ENCODE measurements around the gene NUBP2.

NUBP2 gene

DNA sequence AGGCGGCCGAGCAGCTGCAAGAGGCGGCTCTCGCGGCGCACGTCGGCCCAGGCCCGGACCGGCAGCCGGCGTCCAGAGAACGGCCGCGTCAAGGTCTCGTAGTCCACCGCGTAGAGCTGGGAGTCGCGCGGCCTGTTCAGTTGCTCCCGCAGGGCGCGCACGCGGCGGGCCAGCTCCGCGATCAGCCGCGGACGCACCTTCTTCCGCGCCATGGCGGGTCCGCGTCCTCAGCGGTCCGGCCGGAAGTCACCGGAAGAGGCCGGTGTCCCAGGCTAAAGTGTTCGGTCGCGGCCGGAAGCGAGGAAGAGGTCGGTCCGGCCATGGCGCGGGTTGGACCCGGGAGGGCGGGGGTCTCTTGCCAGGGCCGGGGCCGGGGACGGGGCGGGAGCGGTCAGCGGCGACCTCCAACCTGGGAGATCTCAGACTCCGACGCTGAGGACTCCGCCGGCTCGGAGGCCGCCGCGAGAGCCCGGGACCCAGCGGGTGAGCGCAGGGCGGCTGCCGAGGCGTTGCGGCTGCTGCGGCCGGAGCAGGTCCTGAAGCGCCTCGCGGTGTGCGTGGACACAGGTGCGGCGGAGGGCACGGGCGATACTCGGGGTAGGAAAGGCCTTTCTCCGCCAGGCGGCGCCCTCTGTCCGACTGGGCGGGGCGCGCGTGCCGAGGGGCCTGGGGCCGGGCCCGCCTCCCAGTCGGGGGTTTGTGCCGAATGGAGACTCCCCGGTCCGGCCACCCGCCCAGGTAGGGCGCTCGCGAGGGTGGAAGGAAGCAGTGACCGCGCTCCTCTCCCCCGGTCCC, 9.7 kb upstream of the NUBP2 start, which contains the start of gene MRPS34:
Gene MRPS34 (minus strand): TSS at position 227 of the 795 bp plus-strand sequence. CDS start 15 bp downstream, at position 212.
- peak; percentile 56 for DNase-seq

DNA sequence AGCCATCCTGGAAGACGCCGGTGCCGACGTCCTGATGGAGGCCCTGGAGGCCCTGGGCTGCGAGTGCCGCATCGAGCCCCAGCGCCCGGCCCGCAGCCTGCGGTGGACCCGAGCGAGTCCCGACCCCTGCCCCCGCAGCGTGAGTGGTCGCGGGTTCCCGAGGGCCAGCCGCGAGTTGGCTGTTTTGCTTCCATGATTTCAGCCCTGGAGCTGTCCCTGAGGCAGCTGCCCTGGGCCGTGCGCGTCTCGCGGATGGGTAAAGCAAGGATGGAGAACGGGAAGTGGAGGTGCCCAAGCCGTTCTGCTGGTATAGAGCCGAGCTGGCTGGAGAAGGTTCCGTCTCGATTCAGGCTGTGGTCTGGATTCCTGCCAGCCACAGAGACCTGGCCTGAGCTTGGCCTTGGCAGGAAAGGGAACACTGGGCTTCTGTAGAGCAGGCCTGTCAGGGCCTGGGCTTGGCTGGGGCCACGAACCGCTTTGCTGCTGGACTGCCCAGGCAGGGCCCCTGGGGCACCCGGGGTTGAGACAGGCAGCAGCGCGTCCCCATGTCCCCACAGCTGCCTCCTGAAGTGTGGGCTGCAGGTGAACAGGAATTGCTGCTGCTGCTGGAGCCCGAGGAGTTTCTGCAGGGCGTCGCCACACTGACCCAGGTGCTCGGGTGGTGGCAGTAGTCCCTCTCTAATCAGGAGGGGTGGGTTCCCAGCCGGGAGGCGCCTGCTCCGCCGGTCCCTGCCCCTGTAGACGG, 8.9 kb upstream of the NUBP2 start:
- no peak for DNase-seq

DNA sequence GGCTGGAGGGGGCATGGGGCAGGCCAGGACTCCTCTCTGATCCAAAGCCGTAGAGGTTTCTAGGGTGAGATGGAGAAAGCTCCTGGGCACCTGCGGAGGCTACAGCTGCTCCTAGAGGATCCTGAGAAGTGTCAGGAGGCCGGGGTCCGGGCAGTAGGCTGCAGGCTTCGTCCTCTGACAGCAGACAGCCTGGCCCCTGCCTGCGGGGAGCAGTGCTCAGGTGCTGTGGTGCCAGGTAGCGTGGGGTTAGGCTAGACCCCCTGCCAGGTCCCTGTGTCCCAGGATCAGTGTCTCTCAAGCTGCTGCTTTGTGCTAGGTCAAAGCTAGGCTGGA, 8.3 kb upstream of the NUBP2 start:
- no peak for DNase-seq

DNA sequence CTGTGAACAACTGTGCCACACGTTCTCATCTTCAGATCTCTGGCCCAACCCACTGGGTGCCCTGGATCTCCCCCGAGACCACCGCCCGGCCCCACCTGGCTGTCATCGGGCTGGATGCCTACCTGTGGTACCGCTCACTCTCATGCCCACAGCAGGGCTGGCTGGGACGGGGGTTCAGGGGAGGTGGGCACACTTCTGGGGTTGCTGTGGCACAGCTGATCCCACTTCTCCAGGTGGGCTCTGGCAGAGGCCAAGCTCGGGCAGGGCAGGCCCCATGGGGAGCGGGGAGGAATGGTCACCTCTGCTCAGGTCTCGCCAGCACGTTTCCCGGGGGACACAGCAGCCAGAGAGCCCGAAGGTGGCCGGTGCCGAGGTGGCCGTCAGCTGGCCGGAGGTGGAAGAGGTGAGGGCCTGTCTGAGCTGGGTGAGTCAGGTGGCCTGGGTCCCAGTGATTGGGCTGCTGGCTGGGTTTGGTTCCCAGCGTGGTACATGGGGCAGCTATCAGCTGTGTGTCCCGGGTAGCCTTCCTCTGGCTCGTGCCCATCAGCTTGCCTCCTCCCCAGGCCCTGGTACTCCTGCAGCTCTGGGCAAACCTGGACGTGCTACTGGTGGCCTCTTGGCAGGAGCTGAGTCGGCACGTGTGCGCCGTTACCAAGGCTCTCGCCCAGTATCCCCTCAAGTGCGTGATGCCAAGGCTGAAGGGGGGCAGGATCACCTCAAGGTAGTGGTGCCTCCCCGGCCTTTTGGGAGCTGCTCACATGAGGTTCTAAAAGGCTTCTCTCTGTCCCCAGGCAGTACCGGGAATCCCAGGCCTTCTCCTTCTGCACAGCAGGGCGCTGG, 7.5 kb upstream of the NUBP2 start:
- no peak for DNase-seq

DNA sequence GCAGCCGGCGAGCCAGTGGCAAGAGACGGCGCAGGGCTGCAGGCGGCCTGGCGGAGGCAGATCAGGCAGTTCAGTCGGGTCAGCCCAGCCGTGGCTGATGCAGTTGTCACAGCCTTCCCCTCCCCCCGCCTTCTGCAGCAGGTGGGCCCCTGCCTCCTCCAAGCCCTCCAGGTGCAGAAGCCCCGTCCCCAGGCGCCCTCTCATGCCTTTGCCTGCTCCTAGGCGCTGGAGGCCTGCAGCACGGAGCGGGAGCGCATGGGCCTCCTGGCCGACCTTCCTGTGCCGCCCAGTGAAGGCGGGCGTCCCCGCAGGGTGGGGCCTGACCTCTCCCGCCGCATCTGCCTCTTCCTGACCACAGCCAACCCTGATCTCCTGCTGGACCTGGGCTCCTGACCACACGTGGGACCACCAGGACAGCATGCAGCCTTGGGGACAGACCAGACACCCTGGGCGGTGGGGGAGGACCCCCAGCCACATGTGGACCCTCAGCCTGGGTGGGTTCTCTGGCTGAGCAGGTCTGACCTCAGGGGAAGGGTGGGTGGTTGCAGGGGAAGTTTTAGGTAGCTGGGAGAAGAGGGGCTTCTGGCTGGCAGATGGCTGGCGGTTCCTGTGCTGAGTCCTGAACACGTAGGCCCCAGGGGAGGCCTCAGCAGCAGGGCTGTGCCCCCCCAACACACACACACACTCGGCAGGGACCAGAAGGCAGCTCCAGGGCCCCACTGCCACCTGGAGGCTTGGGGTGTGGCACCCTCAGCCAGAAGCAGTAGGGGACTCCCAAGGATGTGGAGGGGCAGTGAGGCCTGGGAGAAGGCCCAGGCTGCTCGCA, 6.7 kb upstream of the NUBP2 start:
- DNase-seq, result no peak

DNA sequence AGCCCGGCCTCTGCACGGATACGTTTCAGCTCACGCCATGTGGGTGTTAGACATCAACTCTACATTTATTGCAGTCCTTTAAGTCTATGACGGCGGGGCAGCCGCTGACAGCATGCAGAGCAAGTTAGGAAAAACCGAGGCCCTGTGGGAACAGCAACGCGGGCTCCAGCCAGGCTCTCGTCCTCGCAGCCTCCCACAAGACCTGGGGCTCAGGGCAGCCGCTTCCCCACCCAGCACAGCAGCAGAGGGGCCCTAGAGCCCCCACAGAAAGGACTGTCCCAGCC, 6.1 kb upstream of the NUBP2 start:
- DNase-seq, result no peak

DNA sequence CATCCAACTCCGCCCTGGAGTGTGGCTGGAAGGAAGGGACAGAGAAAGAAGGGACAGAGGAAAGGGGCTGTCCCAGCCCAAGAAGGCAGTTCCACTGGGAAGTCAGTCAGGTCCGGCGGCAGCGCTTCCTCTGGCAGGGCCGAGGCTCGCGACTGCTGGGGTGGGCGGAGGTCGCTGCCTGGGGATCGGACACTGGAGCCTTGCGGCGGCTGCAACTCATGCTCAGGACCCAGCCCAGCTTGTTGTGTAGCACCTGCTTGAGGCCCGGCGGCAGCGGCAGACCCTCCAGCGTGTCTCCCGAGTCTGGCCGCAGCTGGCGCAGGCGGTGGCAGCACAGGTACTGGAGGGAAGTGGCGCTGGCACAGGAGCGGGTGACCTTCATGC, 5.8 kb upstream of the NUBP2 start:
- no peak for DNase-seq

DNA sequence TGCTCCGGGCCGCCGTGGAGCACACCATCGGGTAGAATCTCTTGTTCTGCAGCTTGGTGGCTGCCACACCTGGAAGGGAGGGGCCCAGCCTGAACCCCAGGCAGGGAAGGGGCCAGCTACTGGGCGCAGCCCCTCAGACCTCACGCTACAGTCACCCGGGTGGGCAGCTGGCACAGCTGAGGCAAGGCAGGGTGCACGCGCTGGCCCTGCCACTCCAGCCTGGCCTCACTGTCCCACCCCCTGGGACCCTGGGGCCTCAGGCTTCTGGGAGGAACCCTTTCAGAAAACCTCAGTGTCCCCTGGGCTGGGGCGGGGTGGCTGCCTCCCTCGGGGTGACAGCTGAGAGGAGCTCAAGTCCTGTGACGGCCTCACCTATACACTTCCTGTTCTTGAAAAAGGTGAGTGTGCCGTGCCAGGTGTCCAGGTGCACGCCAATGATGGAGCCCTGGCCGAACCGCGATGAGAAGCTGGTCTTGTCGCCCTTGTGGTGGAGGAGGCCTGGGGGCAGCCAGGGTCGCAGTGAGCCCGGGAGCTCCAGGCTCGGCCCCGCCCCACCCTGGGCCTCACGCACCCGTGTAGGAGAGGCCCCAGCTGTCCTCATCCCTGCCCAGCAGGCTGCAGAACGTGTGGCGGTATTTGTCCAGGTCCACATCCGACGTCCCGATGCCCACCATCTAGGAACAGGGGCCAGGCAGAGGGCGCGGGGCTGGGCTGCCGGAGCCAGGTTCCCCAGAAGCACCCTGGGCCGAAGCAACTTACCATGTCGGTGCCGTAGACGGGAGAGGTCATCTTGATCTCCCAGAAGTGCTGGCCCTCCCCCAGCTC, 5.2 kb upstream of the NUBP2 start:
- no peak for DNase-seq

DNA sequence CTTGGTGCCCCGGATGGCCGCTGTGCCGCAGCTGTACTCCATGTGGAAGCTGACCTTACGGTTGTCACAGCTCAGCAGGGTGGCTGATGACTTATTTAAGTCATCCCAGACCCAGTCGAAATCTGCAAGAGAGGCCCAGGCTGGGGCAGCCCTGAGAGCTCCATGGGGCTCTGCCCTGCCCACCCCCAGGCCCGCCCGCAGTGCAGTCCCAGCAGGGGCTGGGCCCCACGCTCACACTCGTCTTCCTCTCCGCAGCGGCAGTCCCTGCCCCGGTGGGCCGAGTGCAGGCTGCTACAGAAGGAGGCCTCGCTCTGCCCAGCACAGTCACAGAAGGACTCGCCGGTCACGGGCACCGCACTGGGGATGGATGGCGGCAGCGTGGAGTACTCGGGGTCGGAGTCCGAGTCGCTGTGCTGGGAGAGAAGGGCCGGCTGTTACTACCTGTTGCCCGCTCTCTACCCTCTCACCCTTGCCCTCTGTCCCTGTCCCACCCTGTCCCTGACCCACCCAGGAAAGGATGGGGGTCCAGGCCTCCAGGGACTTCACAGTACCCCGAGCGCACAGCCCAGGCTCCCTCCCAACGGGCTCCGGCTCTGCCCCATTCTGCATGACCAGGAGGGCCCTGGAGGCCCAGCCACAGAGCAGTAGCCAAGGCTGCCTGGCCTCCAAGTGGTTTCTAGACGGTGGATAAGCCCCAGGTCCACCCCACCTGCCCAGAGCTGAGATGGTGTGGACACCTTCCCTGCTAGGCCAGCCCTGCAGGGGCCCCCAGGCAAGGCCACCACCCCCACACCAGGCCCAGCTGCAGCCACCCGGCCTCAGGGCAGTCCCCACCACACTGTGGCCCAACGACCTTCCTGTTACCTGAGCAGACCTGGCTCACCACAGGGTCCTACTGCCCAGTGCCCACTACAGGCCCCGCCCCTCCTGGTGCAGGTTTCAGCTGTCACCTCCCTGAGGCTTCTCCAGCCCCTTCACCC, 4.3 kb upstream of the NUBP2 start:
- no peak for DNase-seq

DNA sequence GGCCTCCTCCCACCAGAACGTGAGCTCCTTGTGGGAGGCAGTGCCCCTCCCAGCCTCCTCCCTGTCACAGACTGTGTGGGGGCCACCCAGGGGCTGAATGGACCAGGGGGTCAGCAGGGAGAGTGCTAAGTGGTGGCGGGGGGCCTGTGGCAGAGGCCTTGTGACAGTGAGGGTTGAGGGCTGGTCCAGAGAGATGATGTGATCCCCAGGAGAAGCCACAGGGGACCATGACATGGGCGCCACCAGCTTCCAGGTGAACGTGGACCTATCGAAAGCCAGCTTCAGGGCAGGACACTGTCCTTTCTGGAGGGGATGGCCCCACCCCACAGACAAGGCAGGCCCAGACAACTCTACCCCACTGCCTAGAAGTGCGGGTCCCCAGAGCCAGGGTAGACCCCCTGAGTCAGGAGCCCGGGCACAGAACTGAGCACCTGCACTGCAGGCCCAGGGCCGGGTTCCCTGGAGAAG, 3.5 kb upstream of the NUBP2 start:
- no peak for DNase-seq

DNA sequence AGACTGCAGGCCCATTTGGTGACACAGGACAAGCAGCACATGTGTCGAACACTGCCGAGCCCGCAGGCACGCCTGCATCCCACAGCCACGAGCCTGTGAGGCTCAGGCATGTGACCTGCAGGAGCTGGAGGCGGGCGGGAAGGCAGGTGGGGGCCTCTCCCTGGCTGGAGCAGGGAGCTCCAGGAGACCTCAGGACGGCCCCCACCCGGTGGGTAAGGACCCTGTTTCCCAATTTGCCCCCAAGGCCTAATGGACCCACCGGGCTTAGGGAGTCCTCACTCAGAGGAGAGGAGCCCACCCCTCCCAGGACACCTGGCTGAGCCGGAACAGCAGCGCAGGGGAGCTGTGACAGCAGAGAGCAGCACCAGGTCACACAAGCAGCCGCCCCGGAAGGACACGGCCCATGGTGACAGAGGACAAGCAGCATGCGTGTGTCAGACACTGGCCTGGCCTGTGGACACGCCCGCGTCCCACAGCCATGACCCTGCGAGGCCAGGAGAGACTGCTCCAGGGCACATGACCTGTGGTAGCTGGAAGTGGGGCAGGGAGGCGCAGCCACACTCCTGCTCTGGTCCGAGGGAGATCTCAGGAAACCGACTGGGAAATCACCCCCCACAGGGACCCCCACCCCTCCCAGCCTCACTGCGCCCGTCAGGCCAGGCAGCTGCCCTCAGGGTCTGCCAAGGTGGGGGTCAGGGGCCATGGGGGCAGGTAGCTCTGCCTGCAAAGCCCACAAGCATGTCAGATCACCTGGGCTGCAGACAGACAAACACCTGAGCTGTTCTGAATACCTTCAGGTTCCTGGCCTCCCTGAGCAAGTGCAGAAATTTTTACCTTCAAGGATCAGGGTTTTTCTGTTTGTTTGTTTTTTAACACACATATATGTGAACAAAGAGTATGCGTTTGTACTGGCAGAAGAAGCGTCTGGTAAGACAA, 2.8 kb upstream of the NUBP2 start:
- no peak for DNase-seq

DNA sequence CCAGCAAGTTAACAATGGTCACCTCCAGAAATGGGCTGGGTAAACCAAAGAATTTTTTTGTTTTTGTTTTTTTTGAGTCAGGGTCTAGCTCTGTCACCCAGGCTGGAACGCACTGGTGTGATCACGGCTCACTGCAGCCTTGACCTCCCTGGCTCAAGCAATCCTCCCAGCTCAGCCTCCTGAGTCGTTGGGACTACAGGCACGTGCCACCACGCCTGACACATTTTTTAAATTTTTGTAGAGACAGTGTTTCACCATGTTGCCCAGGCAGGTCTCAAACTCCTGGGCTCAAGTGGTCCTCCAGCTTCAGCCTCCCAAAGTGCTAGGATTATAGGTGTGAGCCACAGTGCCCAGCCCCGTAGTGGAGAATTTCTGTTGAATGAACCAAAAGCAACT, 2.1 kb upstream of the NUBP2 start:
- DNase-seq, result no peak

DNA sequence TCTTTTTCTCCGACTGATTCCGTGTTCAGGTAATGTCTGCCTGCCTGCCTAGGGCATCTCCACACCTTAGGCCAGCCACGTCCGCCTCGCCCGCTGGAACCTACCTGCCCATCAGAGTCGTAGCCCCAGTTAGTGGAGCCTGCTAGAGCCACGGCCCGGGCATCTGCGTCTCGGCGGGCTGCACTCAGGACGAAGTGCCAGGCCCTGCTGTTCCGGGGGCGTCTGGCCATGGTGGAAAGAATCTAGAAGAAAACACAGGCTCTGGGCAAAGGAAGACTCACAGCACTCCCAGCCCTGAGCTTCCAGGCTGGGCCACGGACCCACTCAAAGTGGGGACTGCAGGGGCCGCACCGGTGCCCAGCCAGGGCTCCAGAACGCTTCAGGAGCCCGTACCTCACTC, 1.5 kb upstream of the NUBP2 start:
- no peak for DNase-seq

DNA sequence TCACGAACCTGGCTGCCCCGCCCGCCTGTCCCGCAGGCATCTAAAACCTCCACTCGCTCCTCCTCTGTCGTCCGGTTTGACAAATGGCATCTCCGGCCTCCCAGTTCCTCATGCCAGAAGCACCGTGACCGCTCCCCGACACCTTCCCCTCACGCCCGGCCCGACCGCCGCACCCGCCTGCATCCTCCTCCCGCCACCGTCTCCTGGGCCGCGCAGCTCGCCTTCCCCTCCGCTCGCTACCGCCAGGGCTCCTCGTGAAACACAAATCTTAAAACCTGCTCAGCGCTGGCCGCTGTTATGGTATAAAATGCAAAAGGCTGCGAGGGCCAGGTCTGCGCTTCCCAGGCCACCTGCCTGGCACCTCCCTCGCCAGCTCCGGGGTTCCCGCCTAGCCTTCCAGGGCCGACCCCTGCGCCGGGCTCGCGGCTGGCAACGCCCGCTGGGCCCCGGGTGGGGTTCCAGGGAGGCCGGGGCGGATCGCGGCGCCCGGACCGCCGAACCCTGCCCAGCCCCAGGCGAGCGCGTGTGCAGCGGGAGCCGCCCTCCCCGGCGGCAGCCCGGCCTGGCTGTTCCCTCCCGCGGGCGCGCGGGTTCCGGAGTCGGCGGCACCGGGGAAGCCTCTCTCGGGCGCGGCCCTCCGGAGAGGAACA, 877 bp upstream of the NUBP2 start:
- no peak for DNase-seq

DNA sequence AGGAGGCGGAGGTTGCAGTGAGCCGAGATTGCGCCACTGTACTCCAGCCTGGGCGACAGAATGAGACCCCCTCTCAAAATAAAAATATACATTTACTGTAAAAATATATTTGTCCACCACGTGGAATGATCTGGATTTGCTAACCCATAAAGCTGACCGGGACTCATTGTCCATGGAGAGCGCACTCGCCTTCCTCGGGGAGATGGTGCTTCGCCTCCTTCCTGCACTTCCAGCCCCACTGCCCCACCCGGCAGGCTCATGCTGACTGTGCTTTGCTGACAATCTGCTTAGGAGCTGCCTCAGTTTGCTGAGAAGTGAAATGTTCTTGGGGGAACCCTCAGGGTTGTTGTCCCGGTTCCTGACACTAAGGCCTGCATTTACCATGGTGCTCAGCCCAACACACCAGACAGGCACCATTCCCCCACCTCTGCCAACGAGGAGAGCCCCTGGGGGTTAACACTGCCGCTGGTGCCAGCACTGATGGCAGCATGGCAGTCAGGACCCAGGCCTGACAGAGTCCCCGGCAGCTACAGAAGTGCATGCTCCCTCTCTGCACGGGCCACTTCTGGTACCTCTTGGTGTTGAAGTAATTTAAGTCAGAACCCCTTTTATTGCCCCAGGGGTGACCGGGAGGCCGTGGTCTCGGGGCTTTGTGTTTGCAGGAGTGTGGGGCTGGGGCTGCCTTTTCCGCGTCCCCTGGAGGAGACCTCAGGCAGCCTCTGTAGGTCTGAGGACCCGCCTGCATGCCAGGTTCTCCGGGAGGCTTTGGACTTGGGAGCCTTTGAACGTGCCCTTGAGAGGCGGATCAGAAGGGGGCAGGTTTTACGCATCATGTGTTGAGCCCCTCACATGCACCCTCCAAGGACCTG, 2.5 kb downstream of the NUBP2 start:
- no peak for DNase-seq

DNA sequence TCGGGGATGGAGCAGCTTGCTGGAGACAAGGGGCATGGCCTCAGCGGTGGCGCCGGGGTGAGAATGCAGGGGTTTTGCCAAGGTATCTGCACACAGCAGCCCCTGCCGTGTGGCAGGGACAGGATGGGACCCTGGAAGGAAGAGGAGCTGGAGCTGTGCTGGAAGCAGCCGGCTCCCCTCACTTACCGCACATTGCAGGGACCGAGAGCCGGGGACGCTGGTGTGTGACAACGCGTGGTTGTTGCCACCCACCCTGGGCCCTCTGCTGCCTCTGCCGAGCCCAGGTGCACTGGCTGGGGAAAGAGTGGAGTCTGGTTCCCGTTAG, 3.0 kb downstream of the NUBP2 start:
- DNase-seq, result no peak

DNA sequence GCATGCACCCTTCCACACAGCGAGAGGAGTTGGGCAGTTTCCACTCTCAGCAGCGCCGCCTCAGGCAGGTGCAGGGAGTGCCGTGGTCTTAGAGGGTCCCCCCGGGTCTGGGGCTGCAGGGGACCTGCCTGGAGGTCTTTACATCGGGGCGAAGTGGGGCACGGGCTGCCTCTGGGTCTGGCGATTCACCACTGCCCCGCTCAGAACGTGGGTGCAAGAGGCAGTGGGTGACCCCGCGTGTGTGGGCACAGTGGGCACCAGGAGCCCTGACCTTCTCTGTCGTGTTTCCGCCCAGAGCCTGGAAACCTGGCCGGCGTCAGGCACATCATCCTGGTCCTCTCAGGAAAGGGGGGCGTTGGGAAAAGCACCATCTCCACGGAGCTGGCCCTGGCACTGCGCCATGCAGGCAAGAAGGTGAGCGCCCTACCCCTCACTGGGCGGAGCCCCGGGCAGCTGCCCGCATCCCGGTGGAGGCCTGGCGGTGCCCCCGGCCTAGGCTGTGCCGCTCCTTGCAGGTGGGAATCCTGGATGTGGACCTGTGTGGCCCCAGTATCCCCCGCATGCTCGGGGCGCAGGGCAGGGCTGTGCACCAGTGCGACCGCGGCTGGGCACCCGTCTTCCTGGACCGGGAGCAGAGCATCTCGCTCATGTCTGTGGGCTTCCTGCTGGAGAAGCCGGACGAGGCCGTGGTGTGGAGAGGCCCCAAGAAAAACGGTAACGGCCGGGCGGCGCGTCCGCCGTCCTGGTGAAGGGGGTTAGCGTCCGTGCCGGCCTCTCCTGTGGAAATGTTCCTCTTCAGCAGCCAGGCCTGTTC, 3.7 kb downstream of the NUBP2 start:
- DNase-seq, result no peak

DNA sequence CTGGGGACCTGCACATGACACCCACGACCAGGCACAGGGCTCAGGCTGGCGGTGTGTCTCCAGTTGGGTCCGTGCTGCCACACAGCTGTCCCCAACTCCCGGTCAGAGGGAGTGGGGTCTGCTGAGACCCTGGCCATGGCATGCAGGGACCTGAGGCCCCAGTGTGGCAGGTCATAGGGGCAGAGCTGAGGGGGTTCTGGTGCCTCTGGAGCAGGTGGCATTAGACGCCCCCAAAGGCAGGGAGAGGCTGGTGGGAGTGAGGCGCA, 4.2 kb downstream of the NUBP2 start:
- no peak for DNase-seq

Measured in GF-D8 (cell line).